Activated B cell treated with CpG ODN at 0.5 μM for 24 hours (primary cell): ENCODE data around the gene FRMD5. TPM values are rescaled to one million over a fixed set of nuclear protein-coding genes. Genes with fewer than 3 reads are reported as not detected.

ENCODE experiments used
- ATAC-seq: fragments of 200-7000 bp; cut with Tn5 transposase; one replicate; pipeline ENCODE4 v1.10.0; 2021; ENCODE audit warnings: low read depth, mild to moderate bottlenecking, moderate library complexity
- CTCF ChIA-PET: fragments of 350-600 bp; sonication (Branson Sonifier 250); formaldehyde crosslinking; loops from one replicate; lab custom pipeline; 2021; ENCODE audit warnings: antibody characterized with exemption; lab: Charles Lee
- POLR2A ChIA-PET: fragments of 350-600 bp; sonication (Branson Sonifier 250); formaldehyde crosslinking; loops from one replicate; lab custom pipeline; 2021; ENCODE audit warnings: antibody characterized with exemption; lab: Charles Lee
- DNase-seq: peaks from one replicate; pipeline ENCODE4 v3.0.0; 2022
- H3K27ac Mint-ChIP-seq: one replicate; pipeline ENCODE4 v1.8.0; 2020; ENCODE audit warnings: mixed read lengths
- H3K27me3 Mint-ChIP-seq: one replicate; pipeline ENCODE4 v1.8.0; 2021; ENCODE audit warnings: mixed read lengths
- H3K36me3 Mint-ChIP-seq: one replicate; pipeline ENCODE4 v1.8.0; 2021; ENCODE audit warnings: low read depth, mixed read lengths
- H3K4me1 Mint-ChIP-seq: one replicate; pipeline ENCODE4 v1.8.0; 2021; ENCODE audit warnings: mixed read lengths
- H3K4me3 Mint-ChIP-seq: one replicate; pipeline ENCODE4 v1.8.0; 2020; ENCODE audit warnings: mild to moderate bottlenecking, mixed read lengths
- H3K9me3 Mint-ChIP-seq: one replicate; pipeline ENCODE4 v1.8.0; 2020; ENCODE audit warnings: mixed read lengths
- intact Hi-C: fragments of 100-400 bp; cut with micrococcal nuclease; formaldehyde crosslinking; loops from one replicate; pipeline ENCODE4 v1.15.1; 2024
- total RNA-seq: library from RNA; stranded (reverse); gene quantifications from 2 replicates; pipeline ENCODE4 v1.2.3, GENCODE V29; 2022
- TF ChIP-seq, protein P1 (sequence below): fragments of 200-600 bp; IDR thresholded peaks from one replicate; pipeline ENCODE4 v1.8.0; 2022; ENCODE audit warnings: antibody characterized with exemption, mild to moderate bottlenecking

FRMD5 gene
- total RNA-seq, 1 donor from 2014 or later = 0.53 TPM

DNA sequence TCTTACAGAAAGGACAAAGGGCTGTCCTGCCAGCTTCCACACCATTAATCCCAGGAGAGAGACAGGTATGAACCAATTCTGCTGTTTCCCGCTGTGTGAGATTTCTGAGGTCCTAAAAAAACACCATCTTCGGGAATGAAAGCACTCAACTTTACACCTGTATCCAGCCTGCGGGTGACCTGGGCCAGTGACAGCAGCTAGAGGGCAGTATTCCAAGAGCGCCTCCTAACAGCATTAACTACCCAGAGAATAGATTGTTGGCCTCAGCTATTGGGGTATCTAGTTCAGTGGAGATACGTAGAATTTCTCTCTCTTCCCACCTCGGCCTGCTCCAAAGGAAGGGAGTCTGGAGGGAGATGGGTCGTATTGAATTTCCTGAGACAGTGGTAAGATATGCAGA, 313.1 kb downstream of the FRMD5 start:
- TF ChIP-seq, protein P1, sequence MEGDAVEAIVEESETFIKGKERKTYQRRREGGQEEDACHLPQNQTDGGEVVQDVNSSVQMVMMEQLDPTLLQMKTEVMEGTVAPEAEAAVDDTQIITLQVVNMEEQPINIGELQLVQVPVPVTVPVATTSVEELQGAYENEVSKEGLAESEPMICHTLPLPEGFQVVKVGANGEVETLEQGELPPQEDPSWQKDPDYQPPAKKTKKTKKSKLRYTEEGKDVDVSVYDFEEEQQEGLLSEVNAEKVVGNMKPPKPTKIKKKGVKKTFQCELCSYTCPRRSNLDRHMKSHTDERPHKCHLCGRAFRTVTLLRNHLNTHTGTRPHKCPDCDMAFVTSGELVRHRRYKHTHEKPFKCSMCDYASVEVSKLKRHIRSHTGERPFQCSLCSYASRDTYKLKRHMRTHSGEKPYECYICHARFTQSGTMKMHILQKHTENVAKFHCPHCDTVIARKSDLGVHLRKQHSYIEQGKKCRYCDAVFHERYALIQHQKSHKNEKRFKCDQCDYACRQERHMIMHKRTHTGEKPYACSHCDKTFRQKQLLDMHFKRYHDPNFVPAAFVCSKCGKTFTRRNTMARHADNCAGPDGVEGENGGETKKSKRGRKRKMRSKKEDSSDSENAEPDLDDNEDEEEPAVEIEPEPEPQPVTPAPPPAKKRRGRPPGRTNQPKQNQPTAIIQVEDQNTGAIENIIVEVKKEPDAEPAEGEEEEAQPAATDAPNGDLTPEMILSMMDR = no peak
- H3K4me1 Mint-ChIP-seq = peaks cover 3% of the 10 kb centered on the region
- H3K4me3 Mint-ChIP-seq = no peak overlapping the region
- POLR2A ChIA-PET = interaction anchor here (0.5 kb wide), 1 partner anchor 334 kb away, joined by 5 read pairs; no protein-coding TSS in a partner anchor
- H3K9me3 Mint-ChIP-seq = no peaks in the 10 kb centered on the region
- H3K27me3 Mint-ChIP-seq = no peaks in the 10 kb centered on the region
- ATAC-seq (no peak), DNase-seq (no peak)
- CTCF ChIA-PET = interaction anchor here (1.1 to 1.4 kb wide), 3 partner anchors 13 to 185 kb away, joined by 3 to 4 read pairs (median 4); no protein-coding TSS in a partner anchor
- intact Hi-C loops = no loop called here
- no peaks in the 10 kb centered on the region for H3K36me3 Mint-ChIP-seq
- H3K27ac Mint-ChIP-seq = no peak overlapping the region

DNA sequence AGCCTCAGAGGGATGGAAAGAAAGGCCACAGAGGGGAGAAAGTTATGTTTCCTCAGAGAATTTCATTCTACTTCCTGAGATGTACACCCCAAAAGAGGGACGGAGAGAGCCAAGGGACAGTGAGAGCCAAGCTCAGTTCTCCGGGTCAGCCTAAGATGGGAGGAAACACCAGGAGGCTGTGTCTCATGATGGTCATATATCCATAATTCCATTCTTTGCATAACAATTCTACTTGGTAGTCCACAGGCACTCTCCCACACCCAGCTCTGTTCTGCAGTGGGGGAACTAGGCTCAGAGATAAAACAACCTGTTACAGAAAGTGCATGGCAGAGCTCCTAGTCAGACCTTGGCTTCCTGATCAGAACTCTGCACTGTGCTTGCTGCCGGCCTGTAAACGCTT, 313.8 kb downstream of the FRMD5 start:
- no peak for ATAC-seq
- intact Hi-C loops = no loop called here
- Mint-ChIP-seq H3K27ac (no peak overlapping the region), H3K27me3 (no peaks in the 10 kb centered on the region), H3K4me1 (peaks cover 3% of the 10 kb centered on the region), H3K4me3 (no peak overlapping the region), H3K9me3 (no peaks in the 10 kb centered on the region), H3K36me3 (no peaks in the 10 kb centered on the region)
- POLR2A ChIA-PET = no interaction called here
- DNase-seq = no peak
- CTCF ChIA-PET = interaction anchor here (1.1 to 1.4 kb wide), 3 partner anchors 14 to 186 kb away, joined by 3 to 4 read pairs (median 4); no protein-coding TSS in a partner anchor
- TF ChIP-seq, protein P1 = no peak

DNA sequence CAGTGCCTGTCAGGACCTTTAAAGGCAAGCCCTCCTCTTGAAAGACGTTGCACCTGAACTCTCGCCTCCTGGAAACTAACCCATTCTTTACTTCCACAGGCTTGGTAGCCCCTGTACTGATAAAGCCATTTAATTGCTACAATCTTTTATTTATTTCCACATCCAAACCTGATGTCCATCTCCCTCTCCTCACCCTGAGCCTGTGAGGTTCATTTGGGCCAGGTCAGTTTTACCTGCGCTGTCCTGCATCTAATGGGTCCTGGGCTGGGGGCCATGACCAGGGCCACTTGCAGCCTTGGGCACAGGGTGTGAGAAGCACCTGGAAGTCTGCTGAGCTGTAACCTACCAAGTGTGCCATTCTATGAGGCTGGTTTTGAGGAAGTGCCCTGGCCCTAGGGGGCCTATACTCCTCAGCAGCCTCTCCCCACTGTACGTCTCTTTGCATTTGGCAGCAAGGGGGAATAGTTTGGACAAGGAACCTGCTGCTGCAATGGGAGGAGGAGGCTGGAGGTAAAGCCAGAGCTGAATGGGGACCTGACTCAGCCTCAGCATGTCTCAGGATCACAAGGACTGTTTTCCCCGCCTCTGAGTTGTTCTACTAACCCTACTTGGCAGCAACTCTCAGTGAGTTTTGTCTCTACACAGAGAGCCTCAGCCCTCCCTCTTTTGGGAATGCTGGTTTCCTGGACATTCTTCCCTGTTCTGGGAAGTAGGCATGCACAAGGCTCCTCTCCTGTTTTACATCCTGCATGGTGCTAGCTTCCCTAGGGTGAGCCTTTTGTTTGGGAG, 314.5 kb downstream of the FRMD5 start:
- H3K27me3 Mint-ChIP-seq = no peaks in the 10 kb centered on the region
- no peaks in the 10 kb centered on the region for H3K9me3 Mint-ChIP-seq
- H3K27ac Mint-ChIP-seq = no peak overlapping the region
- ChIA-PET CTCF (interaction anchor here (1.4 kb wide), 1 partner anchor 14 kb away, joined by 4 read pairs; no protein-coding TSS in a partner anchor), POLR2A (no interaction called here)
- H3K4me1 Mint-ChIP-seq = peaks cover 3% of the 10 kb centered on the region
- TF ChIP-seq, protein P1 = no peak
- no peak for DNase-seq
- no peak for ATAC-seq
- no peaks in the 10 kb centered on the region for H3K36me3 Mint-ChIP-seq
- no peak overlapping the region for H3K4me3 Mint-ChIP-seq
- intact Hi-C loops = no loop called here

DNA sequence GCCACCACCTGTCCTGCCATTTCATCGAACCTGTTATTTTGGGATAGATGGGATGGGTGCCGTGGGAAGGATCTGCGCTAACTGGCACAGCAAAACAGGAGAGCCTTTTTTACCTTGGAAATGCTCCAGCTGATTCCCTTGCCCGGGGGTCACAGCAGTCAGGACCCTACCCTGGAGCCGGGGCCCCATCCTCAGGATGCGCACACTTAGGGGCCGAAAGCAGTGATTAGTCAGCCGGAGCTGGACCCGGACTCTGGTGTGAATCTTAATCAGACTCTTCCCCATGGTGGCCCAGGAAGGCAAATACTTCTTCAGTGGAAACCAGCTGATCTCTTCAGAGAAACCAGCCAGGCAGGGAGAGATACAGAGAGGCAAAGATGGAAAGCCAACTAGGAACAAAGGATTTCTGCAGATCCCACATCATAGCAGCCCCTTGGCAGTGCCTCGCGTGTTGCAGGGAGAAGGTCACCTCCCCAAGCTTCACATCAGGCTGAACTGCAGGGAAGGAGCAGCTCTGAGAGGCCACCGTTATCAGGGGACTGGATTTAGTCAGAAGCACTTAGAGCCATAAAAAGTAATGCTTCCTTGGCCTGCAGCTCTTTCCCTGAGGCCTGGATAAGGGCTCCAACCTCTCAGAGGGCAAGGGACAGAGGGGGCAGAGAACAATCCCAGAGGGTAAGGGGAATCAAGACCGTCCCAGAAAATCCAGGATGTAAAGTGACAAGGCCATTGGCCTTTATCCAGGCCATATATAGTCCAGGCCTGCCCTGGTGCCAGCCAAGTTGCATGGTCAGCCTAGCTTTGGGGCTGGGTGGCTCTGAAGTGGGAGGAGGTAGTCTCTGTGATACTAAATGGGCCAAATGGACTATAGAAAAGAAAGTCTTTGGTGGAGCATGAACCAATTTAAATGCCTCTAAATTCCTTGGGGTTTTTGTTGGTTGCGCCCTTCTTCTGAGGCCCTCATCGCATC, 315.4 kb downstream of the FRMD5 start:
- ATAC-seq = no peak
- H3K27me3 Mint-ChIP-seq = no peaks in the 10 kb centered on the region
- H3K36me3 Mint-ChIP-seq = no peaks in the 10 kb centered on the region
- no peak overlapping the region for H3K4me3 Mint-ChIP-seq
- ChIA-PET CTCF (no interaction called here), POLR2A (interaction anchor here (0.6 kb wide), 1 partner anchor 660 kb away, joined by 4 read pairs; no protein-coding TSS in a partner anchor)
- TF ChIP-seq, protein P1 = no peak
- H3K9me3 Mint-ChIP-seq = no peaks in the 10 kb centered on the region
- intact Hi-C loops = no loop called here
- DNase-seq = no peak
- H3K4me1 Mint-ChIP-seq = peaks cover 3% of the 10 kb centered on the region
- no peak overlapping the region for H3K27ac Mint-ChIP-seq
